ENCODE data around the gene CEP170B. TPM values are rescaled to one million over a fixed set of nuclear protein-coding genes. Genes with fewer than 3 reads are reported as not detected.

Gene CEP170B
- total RNA-seq, 2 experiments from 2014 or later, result 2.2 to 2.3 TPM

GRCh38 chr14:104820669-104821228 is 44.3 kb upstream of the CEP170B start:
- ChIA-PET POLR2A (no interaction called here), CTCF (no interaction called here)
- peaks cover 6% of the 10 kb centered on the region for H3K9me3 Mint-ChIP-seq
- intact Hi-C loops (cut with micrococcal nuclease), result no loop called here
- no peak overlapping the region for H3K27ac Mint-ChIP-seq
- no peak for ATAC-seq
- no peak for DNase-seq
- no peak overlapping the region for H3K4me3 Mint-ChIP-seq
- no peak for TF ChIP-seq CTCF (IDR thresholded peaks at IDR 0.05)
- H3K4me1 Mint-ChIP-seq (ENCODE audit: low read depth), result peaks cover 13% of the 10 kb centered on the region
- H3K27me3 Mint-ChIP-seq, result peaks cover 8% of the 10 kb centered on the region
- H3K36me3 Mint-ChIP-seq (ENCODE audit: low read depth), result peaks cover 5% of the 10 kb centered on the region

- no peak for DNase-seq
- no peak for ATAC-seq
- CTCF ChIA-PET, result no interaction called here
- Mint-ChIP-seq H3K4me3 (no peak overlapping the region), H3K4me1 (ENCODE audit: low read depth) (peaks cover 16% of the 10 kb centered on the region), H3K27me3 (peaks cover 9% of the 10 kb centered on the region), H3K36me3 (ENCODE audit: low read depth) (peaks cover 5% of the 10 kb centered on the region), H3K27ac (no peak overlapping the region), H3K9me3 (peaks cover 6% of the 10 kb centered on the region)
- intact Hi-C loops (cut with micrococcal nuclease), result no loop called here
- POLR2A ChIA-PET, result no interaction called here
- no peak for TF ChIP-seq CTCF (IDR thresholded peaks at IDR 0.05)
These were observed 43.7 kb upstream of the CEP170B start for GRCh38 chr14:104821229-104821945.

GRCh38 chr14:104821971-104822608 is 43.0 kb upstream of the CEP170B start:
- Mint-ChIP-seq H3K9me3 (peaks cover 6% of the 10 kb centered on the region), H3K36me3 (ENCODE audit: low read depth) (peaks cover 5% of the 10 kb centered on the region), H3K27ac (no peak overlapping the region), H3K4me1 (ENCODE audit: low read depth) (peaks cover 16% of the 10 kb centered on the region), H3K27me3 (peaks cover 12% of the 10 kb centered on the region), H3K4me3 (no peak overlapping the region)
- intact Hi-C loops (cut with micrococcal nuclease), result no loop called here
- CTCF ChIA-PET, result no interaction called here
- DNase-seq (no peak), ATAC-seq (no peak)
- TF ChIP-seq CTCF (IDR thresholded peaks at IDR 0.05), result no peak
- POLR2A ChIA-PET, result no interaction called here

GRCh38 chr14:104822821-104823615 is 42.0 kb upstream of the CEP170B start:
- no peak overlapping the region for H3K27ac Mint-ChIP-seq
- ChIA-PET POLR2A (no interaction called here), CTCF (no interaction called here)
- H3K4me1 Mint-ChIP-seq (ENCODE audit: low read depth), result peaks cover 16% of the 10 kb centered on the region
- H3K4me3 Mint-ChIP-seq, result no peak overlapping the region
- peaks cover 6% of the 10 kb centered on the region for H3K9me3 Mint-ChIP-seq
- DNase-seq, result no peak
- peaks cover 5% of the 10 kb centered on the region for H3K36me3 Mint-ChIP-seq (ENCODE audit: low read depth)
- no peak for ATAC-seq
- TF ChIP-seq CTCF (IDR thresholded peaks at IDR 0.05), result no peak
- intact Hi-C loops (cut with micrococcal nuclease), result no loop called here
- peaks cover 13% of the 10 kb centered on the region for H3K27me3 Mint-ChIP-seq

Measured in activated CD8-positive, alpha-beta T cell treated with anti-CD3 and anti-CD28 coated beads for 36 hours (primary cell).